ENCODE measurements around the gene TTLL3. TPM values are rescaled to one million over a fixed set of nuclear protein-coding genes. Genes with fewer than 3 reads are reported as not detected.
A peak's percentile ranks its signal among the peaks of the same experiment; 100 is the strongest.
"Not testable (repeated sequence)": the region's sequence is repeated elsewhere in the genome, so short reads cannot be mapped to it uniquely, and the experiment has no call there.

Gene TTLL3
- total RNA-seq, 3 donors from 2014 or later (not counting 1 experiment from before 2014, with no cell fraction given): 133 to 137 (median 136) TPM

DNA sequence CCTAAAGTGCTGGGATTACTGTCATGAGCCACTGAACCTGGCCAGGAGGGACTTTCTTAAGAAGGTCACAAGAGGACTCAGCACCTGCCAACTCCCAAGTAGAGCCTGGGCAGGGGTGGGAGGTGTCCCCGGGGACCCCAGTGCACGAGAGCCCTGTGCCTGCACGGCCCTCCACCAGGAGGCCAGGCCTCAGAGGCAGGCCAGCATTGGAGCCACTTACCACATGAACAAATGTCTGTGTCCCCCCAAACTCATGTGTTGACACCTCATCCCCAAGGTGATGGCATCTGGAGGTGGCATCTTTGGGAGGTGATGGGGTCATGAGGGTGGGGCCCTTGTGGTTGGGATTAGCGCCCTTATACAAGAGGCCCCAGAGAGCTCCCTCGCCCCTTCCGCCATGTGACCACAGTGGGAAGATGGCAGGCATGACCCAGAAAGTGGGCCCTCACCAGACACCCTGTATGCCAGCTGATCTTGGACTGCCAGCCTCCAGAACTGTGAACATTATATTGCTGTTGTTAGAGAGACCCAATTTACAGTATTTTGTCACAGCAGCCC is 36.9 kb downstream of the TTLL3 start:
- H3K27me3 Mint-ChIP-seq (ENCODE audit: low read depth in 2 of 2): no peaks in the 10 kb centered on the region
- intact Hi-C loops (cut with micrococcal nuclease): loop anchor here (5.0 kb wide), 1 partner anchor 85 kb away; the partner anchor contains the start of gene CRELD1
- WGBS (ENCODE audit: insufficient coverage): 95% methylated on average over 6 of the region's 6 CpGs
- ATAC-seq (no peak), DNase-seq (no peak)
- no peak overlapping the region for H3K4me3 Mint-ChIP-seq
- Histone ChIP-seq H3K36me3 (ENCODE audit: control insufficient read depth, insufficient read depth, low read length) (no peaks in the 10 kb centered on the region), H3K9me3 (ENCODE audit: control insufficient read depth, insufficient read depth, low read length) (no peaks in the 10 kb centered on the region), H3K4me3 (ENCODE audit: low read length) (no peak overlapping the region), H3K4me1 (ENCODE audit: control insufficient read depth, insufficient read depth, low read length) (peaks cover 18% of the 10 kb centered on the region), H3K27ac (ENCODE audit: low read length) (no peak overlapping the region), H3K27me3 (ENCODE audit: control insufficient read depth, insufficient read depth, low read length) (no peaks in the 10 kb centered on the region)
- H3K4me1 Mint-ChIP-seq: peaks cover 19 to 21% of the 10 kb centered on the region in 2 donors
- no peaks in the 10 kb centered on the region for H3K36me3 Mint-ChIP-seq
- TF ChIP-seq, protein P1, sequence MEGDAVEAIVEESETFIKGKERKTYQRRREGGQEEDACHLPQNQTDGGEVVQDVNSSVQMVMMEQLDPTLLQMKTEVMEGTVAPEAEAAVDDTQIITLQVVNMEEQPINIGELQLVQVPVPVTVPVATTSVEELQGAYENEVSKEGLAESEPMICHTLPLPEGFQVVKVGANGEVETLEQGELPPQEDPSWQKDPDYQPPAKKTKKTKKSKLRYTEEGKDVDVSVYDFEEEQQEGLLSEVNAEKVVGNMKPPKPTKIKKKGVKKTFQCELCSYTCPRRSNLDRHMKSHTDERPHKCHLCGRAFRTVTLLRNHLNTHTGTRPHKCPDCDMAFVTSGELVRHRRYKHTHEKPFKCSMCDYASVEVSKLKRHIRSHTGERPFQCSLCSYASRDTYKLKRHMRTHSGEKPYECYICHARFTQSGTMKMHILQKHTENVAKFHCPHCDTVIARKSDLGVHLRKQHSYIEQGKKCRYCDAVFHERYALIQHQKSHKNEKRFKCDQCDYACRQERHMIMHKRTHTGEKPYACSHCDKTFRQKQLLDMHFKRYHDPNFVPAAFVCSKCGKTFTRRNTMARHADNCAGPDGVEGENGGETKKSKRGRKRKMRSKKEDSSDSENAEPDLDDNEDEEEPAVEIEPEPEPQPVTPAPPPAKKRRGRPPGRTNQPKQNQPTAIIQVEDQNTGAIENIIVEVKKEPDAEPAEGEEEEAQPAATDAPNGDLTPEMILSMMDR (IDR thresholded peaks at IDR 0.05): no peak
- H3K9me3 Mint-ChIP-seq: no peaks in the 10 kb centered on the region
- no peak overlapping the region for H3K27ac Mint-ChIP-seq

DNA sequence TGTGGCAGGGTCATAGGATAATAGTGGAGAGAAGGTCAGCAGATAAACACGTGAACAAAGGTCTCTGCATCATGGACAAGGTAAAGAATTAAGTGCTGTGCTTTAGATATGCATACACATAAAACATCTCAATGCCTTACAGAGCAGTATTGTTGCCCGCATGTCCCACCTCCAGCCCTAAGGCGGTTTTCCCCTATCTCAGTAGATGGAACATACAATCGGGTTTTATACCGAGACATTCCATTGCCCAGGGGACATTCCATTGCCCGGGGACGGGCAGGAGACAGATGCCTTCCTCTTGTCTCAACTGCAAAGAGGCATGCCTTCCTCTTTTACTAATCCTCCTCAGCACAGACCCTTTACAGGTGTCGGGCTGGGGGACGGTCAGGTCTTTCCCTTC is 37.8 kb downstream of the TTLL3 start:
- H3K4me3 Mint-ChIP-seq; H3K27ac Mint-ChIP-seq; DNase-seq; H3K4me3 ChIP-seq (ENCODE audit: low read length); H3K36me3 ChIP-seq (ENCODE audit: control insufficient read depth, insufficient read depth, low read length); H3K27me3 Mint-ChIP-seq (ENCODE audit: low read depth in 2 of 2); H3K9me3 ChIP-seq (ENCODE audit: control insufficient read depth, insufficient read depth, low read length); H3K9me3 Mint-ChIP-seq; ATAC-seq; H3K27me3 ChIP-seq (ENCODE audit: control insufficient read depth, insufficient read depth, low read length); H3K27ac ChIP-seq (ENCODE audit: low read length); H3K36me3 Mint-ChIP-seq: not testable (repeated sequence)
- WGBS (ENCODE audit: insufficient coverage): 80% methylated on average over 5 of the region's 9 CpGs
- peaks cover 15% of the 10 kb centered on the region for H3K4me1 ChIP-seq (ENCODE audit: control insufficient read depth, insufficient read depth, low read length)
- H3K4me1 Mint-ChIP-seq: peaks cover 12 to 14% of the 10 kb centered on the region in 2 donors
- intact Hi-C loops (cut with micrococcal nuclease): loop anchor here (5.0 kb wide), 1 partner anchor 84 kb away; the partner anchor contains the start of gene CRELD1

DNA sequence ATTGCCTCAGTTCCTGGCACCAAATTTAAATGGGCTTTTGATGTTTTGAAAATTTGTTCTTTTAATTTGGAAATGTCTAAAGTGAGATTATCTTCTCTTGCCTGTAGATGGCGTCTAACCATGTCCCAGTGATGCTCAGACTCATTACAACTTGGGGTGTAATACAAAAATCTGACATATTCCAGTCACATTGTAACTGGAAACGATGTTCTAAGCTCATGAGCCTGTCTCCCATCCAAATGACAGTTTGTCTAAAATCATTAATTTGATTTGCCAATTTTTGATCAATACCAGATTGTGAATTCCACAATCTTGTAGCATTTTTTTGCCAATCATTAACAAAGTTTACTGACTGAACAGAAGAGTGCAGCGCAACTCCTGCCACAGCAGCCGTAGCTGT is 38.8 kb downstream of the TTLL3 start:
- not testable (repeated sequence) for H3K27ac ChIP-seq (ENCODE audit: low read length); H3K27me3 ChIP-seq (ENCODE audit: control insufficient read depth, insufficient read depth, low read length); H3K36me3 Mint-ChIP-seq; H3K27me3 Mint-ChIP-seq (ENCODE audit: low read depth in 2 of 2); H3K9me3 Mint-ChIP-seq; H3K4me3 Mint-ChIP-seq; H3K4me1 ChIP-seq (ENCODE audit: control insufficient read depth, insufficient read depth, low read length); ATAC-seq; H3K9me3 ChIP-seq (ENCODE audit: control insufficient read depth, insufficient read depth, low read length); H3K4me3 ChIP-seq (ENCODE audit: low read length); H3K36me3 ChIP-seq (ENCODE audit: control insufficient read depth, insufficient read depth, low read length)
- Mint-ChIP-seq H3K27ac (peak overlapping the region; percentile 35 to 56), H3K4me1 (peaks cover 15% of the 10 kb centered on the region in 2 donors)
- DNase-seq: peak in 1 of 2 donors; percentile 62
- intact Hi-C loops (cut with micrococcal nuclease): loop anchor here (5.0 kb wide), 1 partner anchor 83 kb away; the partner anchor contains the start of gene CRELD1
- 46% methylated on average over 4 of the region's 4 CpGs for WGBS (ENCODE audit: insufficient coverage)
- TF ChIP-seq, protein P1 (IDR thresholded peaks at IDR 0.05): peak; percentile 68

DNA sequence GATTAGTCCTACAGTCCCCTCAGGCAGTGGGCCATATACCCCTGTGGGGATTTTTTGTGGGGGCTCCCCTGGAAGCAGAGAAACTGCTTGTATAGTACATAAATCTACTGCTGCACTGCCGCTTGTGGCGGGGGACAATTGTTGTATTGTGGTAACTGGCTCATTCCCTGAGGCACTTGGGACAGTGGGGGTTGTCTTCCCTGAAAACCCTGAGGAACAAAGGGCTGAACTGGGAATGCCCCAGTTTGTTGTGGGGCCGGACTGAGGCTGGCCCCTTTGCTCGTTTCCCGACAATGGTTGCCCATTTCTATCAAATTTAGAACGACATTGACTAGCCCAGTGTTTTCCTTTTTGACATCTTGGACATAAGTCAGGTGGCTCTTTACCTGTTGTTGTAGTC is 41.3 kb downstream of the TTLL3 start:
- H3K36me3 ChIP-seq (ENCODE audit: control insufficient read depth, insufficient read depth, low read length); H3K9me3 Mint-ChIP-seq; H3K9me3 ChIP-seq (ENCODE audit: control insufficient read depth, insufficient read depth, low read length); H3K4me3 ChIP-seq (ENCODE audit: low read length); DNase-seq; H3K27ac Mint-ChIP-seq; H3K27me3 Mint-ChIP-seq (ENCODE audit: low read depth in 2 of 2); H3K4me3 Mint-ChIP-seq; H3K27ac ChIP-seq (ENCODE audit: low read length); H3K36me3 Mint-ChIP-seq; H3K27me3 ChIP-seq (ENCODE audit: control insufficient read depth, insufficient read depth, low read length); ATAC-seq; intact Hi-C loops (cut with micrococcal nuclease): not testable (repeated sequence)
- peaks cover 13% of the 10 kb centered on the region for H3K4me1 ChIP-seq (ENCODE audit: control insufficient read depth, insufficient read depth, low read length)
- peaks cover 21 to 23% of the 10 kb centered on the region in 2 donors for H3K4me1 Mint-ChIP-seq
- WGBS (ENCODE audit: insufficient coverage): 96% methylated on average over 6 of the region's 6 CpGs

DNA sequence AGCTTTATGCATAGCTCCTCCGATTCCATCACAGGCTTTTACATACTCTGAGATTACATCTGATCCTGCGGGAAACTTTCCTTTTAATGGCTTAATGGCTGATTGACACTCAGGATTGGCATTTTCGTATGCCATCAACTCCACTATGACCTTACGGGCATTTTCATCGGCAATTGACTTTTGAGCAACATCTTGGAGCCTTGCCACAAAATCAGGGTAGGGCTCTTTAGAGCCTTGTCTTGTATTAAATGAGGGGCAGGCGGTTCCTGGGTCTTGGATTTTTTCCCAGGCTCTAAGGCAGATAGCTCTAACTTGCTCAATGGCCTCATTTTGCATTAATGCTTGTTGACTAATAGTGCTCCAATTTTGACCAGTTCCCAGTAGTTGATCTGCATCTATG is 41.9 kb downstream of the TTLL3 start:
- H3K4me1 Mint-ChIP-seq: peaks cover 26 to 28% of the 10 kb centered on the region in 2 donors
- ATAC-seq; H3K36me3 Mint-ChIP-seq; H3K27ac ChIP-seq (ENCODE audit: low read length); H3K36me3 ChIP-seq (ENCODE audit: control insufficient read depth, insufficient read depth, low read length); H3K27me3 ChIP-seq (ENCODE audit: control insufficient read depth, insufficient read depth, low read length); H3K9me3 ChIP-seq (ENCODE audit: control insufficient read depth, insufficient read depth, low read length); H3K27ac Mint-ChIP-seq; H3K27me3 Mint-ChIP-seq (ENCODE audit: low read depth in 2 of 2); intact Hi-C loops (cut with micrococcal nuclease); DNase-seq; H3K9me3 Mint-ChIP-seq; H3K4me3 ChIP-seq (ENCODE audit: low read length); H3K4me3 Mint-ChIP-seq: not testable (repeated sequence)
- H3K4me1 ChIP-seq (ENCODE audit: control insufficient read depth, insufficient read depth, low read length): peaks cover 18% of the 10 kb centered on the region
- WGBS (ENCODE audit: insufficient coverage): 97% methylated on average over 6 of the region's 6 CpGs
